Measurements from ENCODE around the gene APBB1IP.

- no peak for TF ChIP-seq POLR2A (IDR thresholded peaks at IDR 0.05)
- no peak for TF ChIP-seq CTCF (IDR thresholded peaks at IDR 0.05)
- TF ChIP-seq POLR2AphosphoS5 (IDR thresholded peaks at IDR 0.05): no peak
These were observed 30.1 kb downstream of the APBB1IP start for GRCh38 chr10:26468291-26468690.
